GM18909 (cell line): ENCODE measurements around the gene EGFLAM.

Experiments
- ATAC-seq: cut with Tn5 transposase; IDR thresholded peaks from one replicate; pipeline ENCODE4 v1.9.1; 2021; ENCODE audit warnings: mild to moderate bottlenecking; ENCODE audit not compliant: unreplicated experiment, poor library complexity

The EGFLAM gene

DNA sequence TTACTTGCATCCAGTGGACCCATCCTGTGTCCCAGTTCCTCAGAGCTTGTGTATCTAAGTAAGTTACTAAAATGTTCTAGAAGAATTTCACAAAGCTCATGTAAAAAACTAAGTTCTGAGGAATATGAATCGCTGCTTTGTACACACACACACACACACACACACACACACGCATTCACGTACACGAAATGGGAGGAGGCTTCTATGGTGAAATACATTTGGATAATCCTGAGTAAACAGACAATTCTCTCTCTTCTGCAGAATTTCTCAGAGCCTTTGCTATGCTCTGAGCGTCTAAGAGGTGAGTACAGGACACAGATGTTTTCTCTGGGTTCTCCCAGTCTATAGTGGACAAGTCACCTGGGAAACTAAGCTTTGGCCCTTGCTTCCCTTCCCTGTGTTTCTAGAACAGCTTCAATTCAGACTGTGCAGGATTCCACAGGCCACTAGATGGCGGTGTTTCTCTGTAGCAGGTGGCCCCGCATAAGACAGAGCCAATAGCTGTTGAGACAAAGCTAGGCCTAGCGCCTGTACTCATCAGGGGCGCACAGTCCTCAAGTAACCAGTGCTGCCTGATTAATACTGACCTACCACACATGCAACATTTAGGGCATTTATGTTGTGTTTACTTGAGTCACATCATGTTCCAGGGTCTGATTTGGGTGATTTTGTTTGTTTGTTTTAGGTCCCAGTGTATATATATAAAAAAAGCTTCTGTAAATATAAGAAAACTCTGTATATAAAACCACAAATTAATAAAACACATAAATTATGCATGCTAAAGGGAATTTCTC lies 183.3 kb downstream of the EGFLAM start:
- peak; percentile 99 for ATAC-seq

- ATAC-seq: no peak
Measured at GRCh38 chr5:38442247-38442573, 183.9 kb downstream of the EGFLAM start.

DNA sequence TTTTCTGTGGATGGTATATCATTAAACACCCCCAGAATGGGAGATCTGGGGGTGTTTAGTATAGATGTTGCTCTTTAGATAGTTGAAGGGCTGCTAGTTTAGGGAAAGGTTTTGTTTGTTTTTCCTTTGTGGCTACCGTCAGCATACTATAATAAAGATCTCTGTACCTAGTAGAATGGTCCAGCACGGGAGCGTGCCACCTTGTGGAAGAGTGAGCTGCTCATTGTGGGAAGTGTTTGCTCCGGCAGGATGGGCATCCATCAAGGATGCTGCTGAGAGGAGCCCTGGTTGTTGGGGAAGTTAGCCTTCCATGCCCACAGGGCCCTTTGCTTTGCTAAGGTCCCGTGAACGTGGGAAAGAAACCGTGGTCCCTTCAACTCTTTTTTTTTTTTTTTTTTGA lies 185.0 kb downstream of the EGFLAM start:
- no peak for ATAC-seq

DNA sequence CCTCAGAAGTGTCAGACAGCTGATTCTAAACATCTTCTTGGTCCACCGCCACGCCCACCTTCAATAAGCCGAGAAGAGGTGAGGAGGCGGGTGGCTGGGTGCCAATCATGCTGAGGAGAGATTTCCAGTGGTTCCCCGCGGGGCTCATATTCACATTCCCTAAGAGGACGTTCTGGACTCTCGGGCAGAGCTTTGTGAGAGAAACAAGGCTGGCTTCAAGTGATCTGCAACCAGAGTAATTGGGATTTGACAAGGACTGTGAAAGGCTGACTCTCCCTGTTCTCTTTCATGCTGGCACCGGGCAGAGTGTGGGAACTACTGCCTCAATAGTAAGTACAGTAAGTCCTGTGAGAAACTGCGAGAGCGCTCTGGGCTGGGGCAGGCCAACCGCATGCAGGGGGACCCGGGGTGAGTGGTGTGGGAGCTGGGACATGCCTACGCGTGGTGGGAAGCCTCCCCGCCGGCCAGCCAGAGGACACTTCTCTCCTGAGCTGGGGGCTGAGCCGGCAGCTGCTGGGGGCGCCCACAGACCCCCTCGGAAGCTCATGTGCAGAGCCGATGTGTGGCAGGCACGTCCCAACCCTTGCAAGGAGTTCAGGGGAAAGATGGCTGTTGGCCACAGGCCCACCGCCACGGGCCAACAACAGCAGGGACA lies 187.1 kb downstream of the EGFLAM start:
- ATAC-seq: no peak

DNA sequence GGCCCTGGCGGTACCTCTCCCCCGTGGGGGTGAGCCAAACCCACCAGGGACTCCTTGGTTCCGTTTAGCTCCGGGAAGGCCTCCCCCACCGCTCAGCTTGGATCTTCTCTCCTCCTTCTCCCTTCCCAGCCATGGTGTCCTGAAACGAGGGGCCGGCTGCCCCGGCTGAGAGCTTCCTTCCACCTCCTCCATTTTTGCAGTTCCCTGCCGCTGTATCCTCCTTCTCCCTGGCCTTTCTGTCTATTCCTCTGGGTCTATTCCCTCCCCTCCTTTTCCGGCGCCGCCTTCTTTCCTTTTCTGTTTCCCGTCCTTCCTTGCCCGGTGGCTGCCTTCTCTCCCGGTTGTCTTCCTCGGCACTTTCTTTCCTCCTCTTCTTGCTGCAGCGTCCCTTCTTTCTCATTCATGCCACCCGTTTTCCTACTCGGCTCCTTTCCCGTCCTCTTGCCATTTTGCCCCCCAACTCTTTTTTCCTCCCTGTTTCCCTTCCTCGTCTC lies 187.7 kb downstream of the EGFLAM start:
- no peak for ATAC-seq

- ATAC-seq: no peak
Measured at GRCh38 chr5:38447056-38447455, 188.7 kb downstream of the EGFLAM start.

GRCh38 chr5:38447786-38448185 lies 189.4 kb downstream of the EGFLAM start:
- no peak for ATAC-seq

DNA sequence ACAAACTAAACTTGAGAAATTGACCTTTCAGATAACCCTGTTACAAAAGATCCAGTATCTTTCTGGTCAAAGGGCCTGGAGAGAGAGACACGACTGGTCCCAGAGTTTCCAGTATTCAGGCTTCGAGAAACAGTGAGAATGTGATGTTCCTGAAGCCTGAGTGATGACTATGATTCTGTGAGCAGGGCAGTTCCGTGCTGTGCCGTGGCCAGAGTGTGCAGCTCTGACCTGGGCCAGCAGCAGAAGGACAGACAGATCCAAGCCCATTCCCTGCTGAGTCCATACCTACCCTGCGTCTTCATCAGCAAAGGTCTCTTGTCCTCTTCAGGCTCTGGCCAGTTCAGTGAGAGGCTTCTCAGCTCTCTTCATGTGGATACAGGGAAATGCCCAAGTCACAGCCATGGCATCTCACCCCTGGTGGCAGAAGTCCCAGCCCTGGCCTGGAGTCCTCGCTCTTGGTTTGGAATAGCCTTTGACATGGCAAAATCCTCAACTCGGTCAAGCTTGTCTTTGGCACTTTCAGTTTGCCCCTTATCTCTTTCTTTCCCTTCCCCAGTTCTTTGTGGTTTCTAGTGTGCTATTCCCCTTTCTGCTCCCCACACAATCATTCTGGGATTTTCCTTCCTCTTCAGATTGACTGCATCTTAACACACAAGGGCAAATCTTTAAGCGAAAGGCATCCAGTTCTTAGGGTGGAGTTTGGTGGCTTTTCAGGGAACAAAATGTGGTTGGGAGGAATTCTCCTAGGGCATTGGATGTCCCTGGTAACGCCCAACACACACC lies 190.4 kb downstream of the EGFLAM start:
- no peak for ATAC-seq

GRCh38 chr5:38450627-38451026 lies 192.3 kb downstream of the EGFLAM start:
- ATAC-seq: no peak

- no peak for ATAC-seq
Measured at GRCh38 chr5:38451074-38451725, 192.8 kb downstream of the EGFLAM start.

DNA sequence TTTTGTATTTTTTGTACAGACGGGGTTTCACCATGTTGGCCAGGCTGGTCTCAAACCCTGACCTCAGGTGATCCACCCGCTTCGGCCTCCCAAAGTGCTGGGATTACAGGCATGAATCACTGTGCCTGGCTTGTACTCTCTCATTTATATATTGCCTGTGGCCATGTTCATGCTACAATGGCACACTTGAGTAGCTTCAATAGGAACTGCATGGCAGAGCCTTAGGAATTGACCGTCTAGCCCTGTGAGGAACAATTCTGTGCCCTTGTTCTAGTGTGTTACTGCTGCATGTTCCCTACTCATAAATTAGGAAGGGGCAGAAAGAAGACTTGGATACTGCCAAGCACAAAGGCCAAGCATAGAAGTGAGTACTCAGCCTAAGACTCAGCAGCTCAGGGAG lies 193.8 kb downstream of the EGFLAM start:
- no peak for ATAC-seq

DNA sequence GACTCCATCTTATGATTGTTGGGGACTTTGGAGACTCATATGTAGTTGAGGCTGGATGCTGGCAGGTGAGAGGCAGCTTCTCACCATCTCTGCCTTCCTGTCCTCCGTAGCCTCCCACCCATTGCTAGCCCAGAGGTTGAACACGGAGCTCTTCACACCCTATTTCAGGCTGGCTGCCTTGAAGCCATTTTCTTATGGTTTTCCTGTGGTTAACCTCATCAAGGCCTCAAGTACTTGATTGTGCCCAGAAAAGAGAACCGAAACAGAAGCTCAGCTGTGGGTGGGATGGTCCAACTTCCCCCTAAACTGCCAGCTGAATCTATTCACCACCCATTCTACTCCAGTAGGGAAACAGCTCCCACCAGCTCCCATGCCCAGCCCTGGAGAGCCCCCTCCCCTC lies 195.1 kb downstream of the EGFLAM start:
- peak; percentile 98 for ATAC-seq

- peak; percentile 8 for ATAC-seq
Measured at GRCh38 chr5:38453921-38454320, 195.6 kb downstream of the EGFLAM start.

DNA sequence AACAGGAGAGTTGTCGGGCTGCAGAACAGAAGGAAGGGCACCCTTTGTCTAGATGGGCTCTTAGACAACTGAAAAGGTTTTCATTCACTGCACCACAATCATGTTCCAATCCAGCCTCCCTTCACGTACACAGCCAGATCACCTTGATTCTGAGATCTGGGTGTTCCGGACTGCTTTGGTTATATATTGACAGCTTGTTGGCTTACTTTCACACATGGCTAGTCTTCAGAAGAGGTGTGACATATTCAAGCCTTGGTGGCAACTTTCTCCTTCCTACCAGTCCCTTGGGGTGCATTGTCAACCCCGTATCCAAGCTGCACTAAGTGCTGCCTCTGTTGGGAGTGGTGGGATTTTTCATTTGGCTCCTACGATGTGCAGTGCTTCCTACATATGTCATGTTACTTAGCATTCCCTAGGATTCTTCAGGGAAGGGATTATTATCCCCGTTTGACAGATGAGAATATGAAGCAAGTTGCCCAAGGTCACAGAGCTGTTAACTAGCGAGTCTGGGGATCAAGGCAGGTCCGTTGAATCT lies 197.5 kb downstream of the EGFLAM start:
- peak; percentile 67 for ATAC-seq

DNA sequence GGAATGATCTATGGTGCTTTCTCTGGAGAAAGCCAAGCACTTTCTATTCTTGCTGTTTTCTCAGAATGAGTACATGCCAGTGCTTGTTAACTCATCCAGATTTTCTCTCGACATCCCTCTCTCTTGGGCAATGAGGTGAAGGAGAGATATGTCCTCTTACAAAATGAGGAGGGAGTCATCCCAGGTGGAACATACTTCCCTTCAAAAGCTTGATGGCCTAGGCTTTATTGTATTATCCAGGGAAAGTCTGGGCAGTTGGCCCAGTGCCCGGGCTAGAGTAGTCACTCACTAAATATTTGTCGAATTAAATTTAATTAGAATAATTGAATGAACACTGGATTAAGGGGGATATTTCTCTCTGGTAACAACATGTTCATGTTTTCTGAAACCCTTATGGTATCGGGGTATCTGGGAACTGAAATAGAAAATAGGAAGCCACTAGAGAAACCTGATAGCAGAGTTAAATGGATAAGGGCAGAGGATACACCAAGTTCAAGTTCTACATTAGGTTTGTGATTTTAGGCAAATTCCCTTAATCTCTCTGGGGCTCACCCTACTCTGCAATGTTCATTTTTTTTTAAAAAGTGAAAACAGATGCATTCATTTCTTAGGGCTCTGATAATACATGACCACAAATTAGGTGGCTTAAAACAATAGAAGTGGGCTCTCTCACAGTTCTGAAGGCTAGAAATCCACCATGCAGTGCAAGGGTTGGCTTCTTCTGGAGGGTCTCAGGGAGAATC lies 198.5 kb downstream of the EGFLAM start:
- no peak for ATAC-seq

- ATAC-seq: no peak
Measured at GRCh38 chr5:38458174-38458573, 199.8 kb downstream of the EGFLAM start.

DNA sequence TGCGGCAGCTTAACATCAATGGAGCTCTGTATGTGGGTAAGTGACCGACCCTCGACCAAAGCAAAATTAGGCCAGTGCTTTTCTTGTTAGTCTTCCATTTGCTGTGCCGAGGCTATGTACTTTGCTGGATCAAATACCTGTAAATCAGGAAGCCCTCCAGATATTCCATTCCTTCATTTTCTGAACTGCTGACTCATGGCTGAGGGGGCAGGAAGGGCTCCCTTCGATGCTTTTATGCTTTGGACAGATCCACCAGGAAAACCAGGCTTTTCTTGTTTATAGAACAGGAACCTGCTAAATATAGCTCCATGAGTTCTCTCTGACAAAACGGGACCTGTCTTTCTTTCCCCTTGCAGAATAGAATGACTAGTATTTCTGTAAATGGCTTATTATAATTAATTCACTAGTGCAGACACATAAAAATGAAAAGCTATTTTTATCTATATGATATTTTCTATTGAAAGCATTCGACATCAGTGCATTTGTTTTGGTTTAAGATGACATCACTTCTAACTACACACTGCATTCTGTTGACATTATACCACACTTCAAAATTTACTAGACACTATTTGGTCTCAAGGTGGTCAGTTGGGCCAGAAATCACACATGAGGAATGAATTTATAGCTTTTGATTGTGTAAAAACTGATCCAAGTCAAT lies 204.7 kb downstream of the EGFLAM start:
- no peak for ATAC-seq

DNA sequence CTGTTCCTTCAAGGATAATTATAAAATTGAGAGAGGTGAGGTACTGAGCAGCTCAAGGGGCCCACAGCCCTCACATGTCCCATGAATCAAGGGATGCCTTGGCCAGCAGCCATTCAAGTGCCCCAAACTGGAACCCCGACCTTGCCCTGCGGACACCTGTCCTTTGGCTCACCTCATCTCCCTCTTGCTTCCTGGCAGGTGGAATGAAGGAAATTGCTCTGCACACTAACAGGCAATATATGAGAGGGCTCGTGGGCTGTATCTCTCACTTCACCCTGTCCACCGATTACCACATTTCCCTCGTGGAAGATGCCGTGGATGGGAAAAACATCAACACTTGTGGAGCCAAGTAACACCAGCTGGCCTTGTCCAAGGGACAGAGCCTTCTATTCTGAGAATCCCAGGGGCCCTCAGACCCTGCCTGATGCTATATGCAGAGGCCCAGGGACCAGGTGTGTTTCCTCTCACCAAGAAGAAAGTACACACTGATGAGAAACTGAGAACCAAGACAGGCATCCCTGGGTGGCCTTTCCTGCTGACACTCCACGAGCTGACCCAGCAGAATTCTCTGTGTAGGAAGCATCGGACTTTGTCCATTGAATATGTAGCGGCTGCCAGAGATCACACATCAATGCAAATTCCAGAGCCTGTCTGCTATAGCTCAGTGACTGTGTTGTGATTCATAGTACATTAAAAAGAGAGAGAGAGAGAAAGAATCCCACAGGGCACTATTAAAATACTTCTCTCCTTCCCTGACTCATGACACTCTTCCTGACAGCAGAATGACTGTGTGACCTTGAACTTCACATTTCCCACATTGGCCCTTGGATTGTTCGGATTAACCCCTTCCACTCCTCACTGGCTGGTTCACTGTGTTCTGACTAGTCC lies 205.5 kb downstream of the EGFLAM start:
- ATAC-seq: no peak
